Panc1 (cell line): ENCODE data around the gene WFDC5. TPM values are rescaled to one million over a fixed set of nuclear protein-coding genes. Genes with fewer than 3 reads are reported as not detected.

Experiments used
- ATAC-seq: fragments of 200-7000 bp; cut with Tn5 transposase; 2 replicates; pipeline ENCODE4 v1.9.1; 2020; ENCODE audit warnings: mild to moderate bottlenecking, moderate library complexity
- BruUV-seq: library from RNA; stranded (reverse); fragments of 400-500 nt; replicated peaks from 2 replicates; lab custom pipeline; 2021; lab: Mats Ljungman, UMichigan
- CTCF ChIA-PET: fragments of 300-600 bp; sonication (Branson Sonifier 250); formaldehyde crosslinking; loops from one replicate; lab custom pipeline; 2022; ENCODE audit warnings: antibody characterized with exemption; lab: Charles Lee
- POLR2A ChIA-PET: fragments of 300-600 bp; sonication (Branson Sonifier 250); formaldehyde crosslinking; loops from one replicate; lab custom pipeline; 2022; ENCODE audit warnings: antibody characterized with exemption; lab: Charles Lee
- DNase-seq: peaks from one replicate; pipeline ENCODE4 v3.0.0-alpha.2; 2010; ENCODE audit warnings: low read depth, low spot score
- H3K27ac ChIP-seq: 2 replicates; pipeline ENCODE4 v1.5.1; 2011; ENCODE audit warnings: mild to moderate bottlenecking, low read length, inconsistent platforms
- H3K27me3 ChIP-seq: fragments of 200-500 bp; sonication (Bioruptor generic); 2 replicates; pipeline ENCODE4 v1.6.0; 2014; ENCODE audit warnings: low read length, inconsistent platforms; ENCODE audit not compliant: control insufficient read depth, insufficient read depth
- H3K36me3 ChIP-seq: fragments of 200-500 bp; sonication (Bioruptor generic); 2 replicates; pipeline ENCODE4 v1.5.1; 2014; ENCODE audit warnings: inconsistent platforms, mild to moderate bottlenecking, low read length, moderate library complexity; ENCODE audit not compliant: control insufficient read depth, insufficient read depth
- H3K4me1 ChIP-seq: 2 replicates; pipeline ENCODE4 v1.5.1; 2011; ENCODE audit warnings: inconsistent platforms, mild to moderate bottlenecking, low read length, moderate library complexity; ENCODE audit not compliant: control insufficient read depth, insufficient read depth
- H3K4me3 ChIP-seq, 2 experiments: 2 replicates each; pipeline ENCODE4 v1.5.1; 2011 to 2012; ENCODE audit warnings: low read depth in 2 of 2, low read length in 2 of 2, mild to moderate bottlenecking in 2 of 2, inconsistent platforms in 1 of 2, moderate library complexity in 1 of 2
- H3K9me3 ChIP-seq: fragments of 200-500 bp; sonication (Bioruptor generic); 2 replicates; pipeline ENCODE4 v1.5.1; 2014; ENCODE audit warnings: low read depth, mild to moderate bottlenecking, inconsistent platforms, low read length, moderate library complexity; ENCODE audit not compliant: control insufficient read depth, insufficient read depth
- POLR2AphosphoS5 ChIP-seq: IDR thresholded peaks from 2 replicates; pipeline ENCODE4 v1.6.1; 2012; ENCODE audit warnings: mild to moderate bottlenecking, low read depth, low read length, moderate library complexity
- REST ChIP-seq, 2 experiments: IDR thresholded peaks; 2 replicates each; pipeline ENCODE4 v1.6.1; 2011 to 2012; ENCODE audit warnings: low read depth in 2 of 2, control low read depth in 1 of 2, low read length in 1 of 2, mild to moderate bottlenecking in 1 of 2, moderate library complexity in 1 of 2; ENCODE audit not compliant: insufficient read depth in 1 of 2
- SIN3A ChIP-seq: IDR thresholded peaks from 2 replicates; pipeline ENCODE4 v1.6.1; 2012; ENCODE audit warnings: low read depth, mild to moderate bottlenecking, low read length, moderate library complexity, borderline replicate concordance; ENCODE audit not compliant: insufficient read depth
- TCF7L2 ChIP-seq: IDR thresholded peaks from 2 replicates; pipeline ENCODE4 v1.6.1; 2011; ENCODE audit warnings: mild to moderate bottlenecking, low read depth, low read length, inconsistent platforms
- in situ Hi-C: cut with HindIII; loops from 2 replicates; pipeline ENCODE4 v1.10.0; 2016; ENCODE audit warnings: low sequenced_read_pairs, low pct_unique_long_range_greater_than_20kb
- intact Hi-C: fragments of 100-400 bp; cut with micrococcal nuclease; formaldehyde crosslinking; loops from one replicate; pipeline ENCODE4 v1.10.0; 2022; ENCODE audit not compliant: unreplicated experiment
- total RNA-seq: library from RNA; stranded (reverse); gene quantifications from one replicate; pipeline ENCODE4 v1.2.1, GENCODE V29; 2021; ENCODE audit not compliant: unreplicated experiment
- TF ChIP-seq, protein P1 (sequence below): fragments of 450-650 bp; IDR thresholded peaks from 2 replicates; pipeline ENCODE4 v1.5.1; 2017; ENCODE audit warnings: mild to moderate bottlenecking

Gene WFDC5
- total RNA-seq, 1 experiment from 2014 or later, result not detected

GRCh38 chr20:45072066-45072465, 42.9 kb downstream of the WFDC5 start:
- in situ Hi-C loops (no loop called here), intact Hi-C loops (no loop called here)
- no peak overlapping the region for H3K4me3 ChIP-seq
- POLR2A ChIA-PET, result no interaction called here
- no peaks in the 10 kb centered on the region for H3K27me3 ChIP-seq
- DNase-seq (no peak), ATAC-seq (no peak)
- H3K4me1 ChIP-seq, result no peaks in the 10 kb centered on the region
- TF ChIP-seq SIN3A, result no peak
- TF ChIP-seq REST (IDR thresholded peaks at IDR 0.05; ENCODE audit: insufficient read depth in 1 of 2, low read depth in 2 of 2, low read length in 1 of 2), result no peak
- TF ChIP-seq, protein P1, sequence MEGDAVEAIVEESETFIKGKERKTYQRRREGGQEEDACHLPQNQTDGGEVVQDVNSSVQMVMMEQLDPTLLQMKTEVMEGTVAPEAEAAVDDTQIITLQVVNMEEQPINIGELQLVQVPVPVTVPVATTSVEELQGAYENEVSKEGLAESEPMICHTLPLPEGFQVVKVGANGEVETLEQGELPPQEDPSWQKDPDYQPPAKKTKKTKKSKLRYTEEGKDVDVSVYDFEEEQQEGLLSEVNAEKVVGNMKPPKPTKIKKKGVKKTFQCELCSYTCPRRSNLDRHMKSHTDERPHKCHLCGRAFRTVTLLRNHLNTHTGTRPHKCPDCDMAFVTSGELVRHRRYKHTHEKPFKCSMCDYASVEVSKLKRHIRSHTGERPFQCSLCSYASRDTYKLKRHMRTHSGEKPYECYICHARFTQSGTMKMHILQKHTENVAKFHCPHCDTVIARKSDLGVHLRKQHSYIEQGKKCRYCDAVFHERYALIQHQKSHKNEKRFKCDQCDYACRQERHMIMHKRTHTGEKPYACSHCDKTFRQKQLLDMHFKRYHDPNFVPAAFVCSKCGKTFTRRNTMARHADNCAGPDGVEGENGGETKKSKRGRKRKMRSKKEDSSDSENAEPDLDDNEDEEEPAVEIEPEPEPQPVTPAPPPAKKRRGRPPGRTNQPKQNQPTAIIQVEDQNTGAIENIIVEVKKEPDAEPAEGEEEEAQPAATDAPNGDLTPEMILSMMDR, result no peak
- TF ChIP-seq POLR2AphosphoS5, result no peak
- no peak for TF ChIP-seq TCF7L2
- H3K27ac ChIP-seq, result no peak overlapping the region
- BruUV-seq, result no TSS peak
- H3K36me3 ChIP-seq, result no peaks in the 10 kb centered on the region
- CTCF ChIA-PET, result interaction anchor here (0.9 kb wide), 1 partner anchor 222 kb away, joined by 3 read pairs; no protein-coding TSS in a partner anchor
- H3K9me3 ChIP-seq, result no peaks in the 10 kb centered on the region

- DNase-seq, result no peak
- TF ChIP-seq SIN3A, result no peak
- BruUV-seq, result no TSS peak
- ChIA-PET POLR2A (no interaction called here), CTCF (interaction anchor here (0.9 kb wide), 1 partner anchor 223 kb away, joined by 3 read pairs; no protein-coding TSS in a partner anchor)
- ATAC-seq, result no peak
- Histone ChIP-seq H3K27ac (no peak overlapping the region), H3K27me3 (no peaks in the 10 kb centered on the region), H3K4me1 (no peaks in the 10 kb centered on the region), H3K4me3 (no peak overlapping the region), H3K36me3 (no peaks in the 10 kb centered on the region), H3K9me3 (no peaks in the 10 kb centered on the region)
- intact Hi-C loops (no loop called here), in situ Hi-C loops (no loop called here)
Measured at GRCh38 chr20:45070932-45071632, 43.9 kb downstream of the WFDC5 start.

- ATAC-seq (no peak), DNase-seq (no peak)
- POLR2A ChIA-PET, result interaction anchor here (0.6 kb wide), 1 partner anchor 38 kb away, joined by 3 read pairs; no protein-coding TSS in a partner anchor
- in situ Hi-C loops (no loop called here), intact Hi-C loops (no loop called here)
- no peak overlapping the region for H3K4me3 ChIP-seq
- TF ChIP-seq, protein P1, result no peak
- no peak for TF ChIP-seq REST (IDR thresholded peaks at IDR 0.05; ENCODE audit: insufficient read depth in 1 of 2, low read depth in 2 of 2, low read length in 1 of 2)
- TF ChIP-seq TCF7L2, result no peak
- TF ChIP-seq POLR2AphosphoS5, result no peak
- no peak for TF ChIP-seq SIN3A
- H3K9me3 ChIP-seq, result no peaks in the 10 kb centered on the region
- H3K27ac ChIP-seq, result no peak overlapping the region
- CTCF ChIA-PET, result no interaction called here
- H3K36me3 ChIP-seq, result no peaks in the 10 kb centered on the region
- no TSS peak for BruUV-seq
- no peaks in the 10 kb centered on the region for H3K27me3 ChIP-seq
- H3K4me1 ChIP-seq, result no peaks in the 10 kb centered on the region
Measured at GRCh38 chr20:45069261-45069660, 45.7 kb downstream of the WFDC5 start.
